ENCODE data around the gene BCAM.
"Not testable (repeated sequence)": the region's sequence is repeated elsewhere in the genome, so short reads cannot be mapped to it uniquely, and the experiment has no call there.

The BCAM gene

DNA sequence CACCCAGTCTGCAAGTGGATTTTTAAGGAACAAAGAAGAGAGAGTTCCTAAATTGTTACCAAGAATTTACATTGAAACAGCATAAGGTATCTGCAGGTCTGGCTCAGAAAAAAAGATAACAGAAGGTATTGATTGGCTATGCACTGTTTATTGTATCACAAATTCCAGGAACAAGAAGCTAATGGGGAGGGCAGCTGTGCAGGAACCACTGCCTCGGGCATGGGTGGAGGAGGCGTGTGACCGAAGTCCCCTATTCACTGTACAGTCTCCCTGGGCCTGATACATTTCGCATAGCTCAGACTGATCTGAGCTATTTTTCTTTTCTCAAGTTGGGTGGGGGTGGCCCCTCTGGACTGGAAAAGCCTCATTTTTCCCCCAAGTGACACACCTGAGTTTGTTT is 48.9 kb downstream of the BCAM start:
- no peak overlapping the region for H3K27ac ChIP-seq (ENCODE audit: low read length)
- H3K79me2 ChIP-seq (ENCODE audit: low read length): no peaks in the 10 kb centered on the region
- H3K27me3 ChIP-seq (ENCODE audit: low read depth, low read length): 0 out of 2 replicates have a peak, but pooled peaks cover 10% of the 10 kb centered on the region
- H3K4me2 ChIP-seq (ENCODE audit: low read length): no peak overlapping the region
- H3K9ac ChIP-seq (ENCODE audit: low read length): no peak overlapping the region
- no peak for TF ChIP-seq EZH2phosphoT487 (IDR thresholded peaks at IDR 0.05; ENCODE audit: low read depth)
- TF ChIP-seq, protein P1, sequence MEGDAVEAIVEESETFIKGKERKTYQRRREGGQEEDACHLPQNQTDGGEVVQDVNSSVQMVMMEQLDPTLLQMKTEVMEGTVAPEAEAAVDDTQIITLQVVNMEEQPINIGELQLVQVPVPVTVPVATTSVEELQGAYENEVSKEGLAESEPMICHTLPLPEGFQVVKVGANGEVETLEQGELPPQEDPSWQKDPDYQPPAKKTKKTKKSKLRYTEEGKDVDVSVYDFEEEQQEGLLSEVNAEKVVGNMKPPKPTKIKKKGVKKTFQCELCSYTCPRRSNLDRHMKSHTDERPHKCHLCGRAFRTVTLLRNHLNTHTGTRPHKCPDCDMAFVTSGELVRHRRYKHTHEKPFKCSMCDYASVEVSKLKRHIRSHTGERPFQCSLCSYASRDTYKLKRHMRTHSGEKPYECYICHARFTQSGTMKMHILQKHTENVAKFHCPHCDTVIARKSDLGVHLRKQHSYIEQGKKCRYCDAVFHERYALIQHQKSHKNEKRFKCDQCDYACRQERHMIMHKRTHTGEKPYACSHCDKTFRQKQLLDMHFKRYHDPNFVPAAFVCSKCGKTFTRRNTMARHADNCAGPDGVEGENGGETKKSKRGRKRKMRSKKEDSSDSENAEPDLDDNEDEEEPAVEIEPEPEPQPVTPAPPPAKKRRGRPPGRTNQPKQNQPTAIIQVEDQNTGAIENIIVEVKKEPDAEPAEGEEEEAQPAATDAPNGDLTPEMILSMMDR (IDR thresholded peaks at IDR 0.05; ENCODE audit: low read depth, low read length): no peak
- H4K20me1 ChIP-seq (ENCODE audit: insufficient read depth, low read length): no peaks in the 10 kb centered on the region
- no peak overlapping the region for H2AFZ ChIP-seq (ENCODE audit: low read depth, low read length)
- H3K9me3 ChIP-seq (ENCODE audit: insufficient read depth, low read length): no peaks in the 10 kb centered on the region
- no peak overlapping the region for H3K4me3 ChIP-seq (ENCODE audit: low read length)
- H3K4me1 ChIP-seq (ENCODE audit: low read length): no peaks in the 10 kb centered on the region
- H3K36me3 ChIP-seq (replicated peaks; ENCODE audit: low read depth, low read length): no peaks in the 10 kb centered on the region

DNA sequence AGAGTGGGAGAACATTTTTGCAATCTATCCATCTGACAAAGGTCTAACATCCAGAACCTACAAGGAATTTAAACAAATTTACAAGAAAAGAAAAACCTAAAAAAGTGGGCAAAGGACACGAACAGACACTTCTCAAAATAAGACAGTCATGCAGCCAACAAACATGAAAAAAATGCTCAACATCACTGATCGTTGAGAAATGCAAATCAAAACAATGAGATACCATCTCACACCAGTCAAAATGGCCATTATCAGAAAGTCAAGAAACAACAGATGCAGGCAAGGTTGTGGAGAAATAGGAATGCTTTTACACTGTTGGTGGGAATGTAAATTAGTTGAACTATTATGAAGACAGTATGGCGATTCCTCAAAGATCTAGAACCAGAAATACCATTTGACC is 52.7 kb downstream of the BCAM start:
- H3K4me1 ChIP-seq (ENCODE audit: low read length); H3K79me2 ChIP-seq (ENCODE audit: low read length); H3K9ac ChIP-seq (ENCODE audit: low read length); H3K27me3 ChIP-seq (ENCODE audit: low read depth, low read length); H3K4me3 ChIP-seq (ENCODE audit: low read length); H3K36me3 ChIP-seq (replicated peaks; ENCODE audit: low read depth, low read length); H3K27ac ChIP-seq (ENCODE audit: low read length); H2AFZ ChIP-seq (ENCODE audit: low read depth, low read length); H3K9me3 ChIP-seq (ENCODE audit: insufficient read depth, low read length); H3K4me2 ChIP-seq (ENCODE audit: low read length); H4K20me1 ChIP-seq (ENCODE audit: insufficient read depth, low read length): not testable (repeated sequence)

DNA sequence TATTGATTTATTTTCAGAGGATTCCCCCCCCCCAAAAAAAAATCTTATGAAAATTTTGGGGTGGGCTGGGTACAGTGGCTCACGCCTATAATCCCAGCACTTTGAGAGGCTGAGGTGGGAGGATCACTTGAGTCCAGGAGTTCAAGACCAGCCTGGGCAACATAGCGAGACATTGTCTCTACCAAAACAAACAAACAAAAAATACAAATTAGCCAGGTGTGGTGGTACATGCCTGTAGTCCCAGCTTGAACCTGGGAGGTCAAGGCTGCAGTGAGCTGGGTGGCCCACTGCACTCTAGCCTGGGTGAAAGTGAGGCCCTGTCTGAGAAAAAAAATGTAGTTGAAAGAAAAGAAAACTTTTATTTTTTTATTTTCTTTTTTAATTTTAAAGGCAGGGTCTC is 55.1 kb downstream of the BCAM start:
- TF ChIP-seq, protein P1 (IDR thresholded peaks at IDR 0.05; ENCODE audit: low read depth, low read length): no peak
- TF ChIP-seq EZH2phosphoT487 (IDR thresholded peaks at IDR 0.05; ENCODE audit: low read depth): no peak
- H3K27ac ChIP-seq (ENCODE audit: low read length): no peak overlapping the region
- H3K79me2 ChIP-seq (ENCODE audit: low read length): no peaks in the 10 kb centered on the region
- H3K9me3 ChIP-seq (ENCODE audit: insufficient read depth, low read length): no peaks in the 10 kb centered on the region
- peaks cover 7% of the 10 kb centered on the region; the same call in 1 of the 2 replicates for H3K27me3 ChIP-seq (ENCODE audit: low read depth, low read length)
- H3K4me1 ChIP-seq (ENCODE audit: low read length): no peaks in the 10 kb centered on the region
- H3K9ac ChIP-seq (ENCODE audit: low read length): no peak overlapping the region
- H3K4me2 ChIP-seq (ENCODE audit: low read length): no peak overlapping the region
- H4K20me1 ChIP-seq (ENCODE audit: insufficient read depth, low read length): no peaks in the 10 kb centered on the region
- no peaks in the 10 kb centered on the region for H3K36me3 ChIP-seq (replicated peaks; ENCODE audit: low read depth, low read length)
- no peak overlapping the region for H2AFZ ChIP-seq (ENCODE audit: low read depth, low read length)
- H3K4me3 ChIP-seq (ENCODE audit: low read length): no peak overlapping the region

DNA sequence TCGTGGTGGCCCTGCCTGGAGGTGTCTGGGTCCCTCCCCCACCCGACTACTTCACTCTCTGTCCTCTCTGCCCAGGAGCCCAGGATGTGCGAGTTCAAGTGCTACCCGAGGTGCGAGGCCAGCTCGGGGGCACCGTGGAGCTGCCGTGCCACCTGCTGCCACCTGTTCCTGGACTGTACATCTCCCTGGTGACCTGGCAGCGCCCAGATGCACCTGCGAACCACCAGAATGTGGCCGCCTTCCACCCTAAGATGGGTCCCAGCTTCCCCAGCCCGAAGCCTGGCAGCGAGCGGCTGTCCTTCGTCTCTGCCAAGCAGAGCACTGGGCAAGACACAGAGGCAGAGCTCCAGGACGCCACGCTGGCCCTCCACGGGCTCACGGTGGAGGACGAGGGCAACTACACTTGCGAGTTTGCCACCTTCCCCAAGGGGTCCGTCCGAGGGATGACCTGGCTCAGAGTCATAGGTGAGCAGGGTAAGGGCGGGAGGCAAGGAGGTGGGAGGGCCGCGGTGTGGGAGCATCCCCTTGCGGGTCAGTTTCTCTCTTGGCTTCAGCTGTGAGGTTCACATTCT is 56.4 kb downstream of the BCAM start:
- H3K9ac ChIP-seq (ENCODE audit: low read length): no peak overlapping the region
- H3K27ac ChIP-seq (ENCODE audit: low read length): no peak overlapping the region
- no peaks in the 10 kb centered on the region for H3K9me3 ChIP-seq (ENCODE audit: insufficient read depth, low read length)
- H2AFZ ChIP-seq (ENCODE audit: low read depth, low read length): no peak overlapping the region
- no peaks in the 10 kb centered on the region for H3K36me3 ChIP-seq (replicated peaks; ENCODE audit: low read depth, low read length)
- no peak overlapping the region for H3K4me3 ChIP-seq (ENCODE audit: low read length)
- H3K4me1 ChIP-seq (ENCODE audit: low read length): no peaks in the 10 kb centered on the region
- H3K4me2 ChIP-seq (ENCODE audit: low read length): no peak overlapping the region
- H3K79me2 ChIP-seq (ENCODE audit: low read length): no peaks in the 10 kb centered on the region
- no peak for TF ChIP-seq EZH2phosphoT487 (IDR thresholded peaks at IDR 0.05; ENCODE audit: low read depth)
- no peaks in the 10 kb centered on the region for H4K20me1 ChIP-seq (ENCODE audit: insufficient read depth, low read length)
- peaks cover 7% of the 10 kb centered on the region; the same call in 1 of the 2 replicates for H3K27me3 ChIP-seq (ENCODE audit: low read depth, low read length)

DNA sequence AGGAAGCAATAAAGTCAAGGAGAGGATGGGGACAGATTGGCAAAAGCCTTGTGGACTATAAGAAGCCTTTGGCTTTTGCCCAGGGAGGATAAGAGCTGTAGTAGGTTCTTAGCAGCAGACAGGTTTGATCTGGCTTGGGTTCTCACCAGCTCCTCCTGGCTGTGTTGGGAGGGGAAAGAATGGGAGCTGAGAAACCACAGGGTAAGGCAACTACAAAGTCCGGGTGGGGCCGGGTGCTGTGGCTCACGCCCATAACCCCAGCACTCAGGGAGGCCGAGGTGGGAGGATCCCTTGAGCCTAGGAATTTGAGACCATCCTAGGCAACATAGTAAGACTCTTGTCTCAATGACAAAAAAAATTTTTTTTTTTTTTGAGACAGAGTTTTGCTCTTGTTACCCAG is 57.8 kb downstream of the BCAM start:
- Histone ChIP-seq H3K27ac (ENCODE audit: low read length) (no peak overlapping the region), H2AFZ (ENCODE audit: low read depth, low read length) (no peak overlapping the region), H3K9me3 (ENCODE audit: insufficient read depth, low read length) (no peaks in the 10 kb centered on the region), H3K4me3 (ENCODE audit: low read length) (no peak overlapping the region), H3K4me2 (ENCODE audit: low read length) (no peak overlapping the region), H3K9ac (ENCODE audit: low read length) (no peak overlapping the region), H3K36me3 (replicated peaks; ENCODE audit: low read depth, low read length) (no peaks in the 10 kb centered on the region), H3K27me3 (ENCODE audit: low read depth, low read length) (no peaks in the 10 kb centered on the region; the same call in none of the 2 replicates), H3K4me1 (ENCODE audit: low read length) (no peaks in the 10 kb centered on the region), H4K20me1 (ENCODE audit: insufficient read depth, low read length) (no peaks in the 10 kb centered on the region), H3K79me2 (ENCODE audit: low read length) (no peaks in the 10 kb centered on the region)
- no peak for TF ChIP-seq EZH2phosphoT487 (IDR thresholded peaks at IDR 0.05; ENCODE audit: low read depth)
- TF ChIP-seq, protein P1 (IDR thresholded peaks at IDR 0.05; ENCODE audit: low read depth, low read length): no peak

Measured in OCI-LY3 (cell line).